Measurements from ENCODE around the gene OR2V1.

DNA sequence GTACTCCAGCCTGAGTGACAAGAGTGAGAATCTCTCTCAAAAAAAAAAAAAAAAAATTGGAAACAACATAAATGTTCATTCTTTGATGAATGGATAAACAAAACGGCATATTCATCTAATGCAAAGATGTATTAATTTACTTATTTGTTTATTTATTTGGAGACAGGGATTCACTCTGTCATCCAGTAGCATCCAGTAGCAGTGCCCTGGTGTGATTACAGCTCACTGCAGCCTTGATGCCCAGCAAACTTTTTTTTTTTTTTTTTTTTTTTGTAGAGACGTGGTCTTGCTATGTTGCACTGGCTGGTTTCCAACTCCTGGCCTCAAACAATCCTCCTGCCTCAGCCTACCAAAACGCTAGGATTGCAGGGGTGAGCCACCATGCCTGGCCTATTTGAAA, 40.8 kb upstream of the OR2V1 start:
- TF ChIP-seq POLR2A (IDR thresholded peaks at IDR 0.05; ENCODE audit: low read depth, low read length) (no peak), SMC3 (IDR thresholded peaks at IDR 0.05; ENCODE audit: low read depth, low read length) (no peak)
- TF ChIP-seq, protein P1, sequence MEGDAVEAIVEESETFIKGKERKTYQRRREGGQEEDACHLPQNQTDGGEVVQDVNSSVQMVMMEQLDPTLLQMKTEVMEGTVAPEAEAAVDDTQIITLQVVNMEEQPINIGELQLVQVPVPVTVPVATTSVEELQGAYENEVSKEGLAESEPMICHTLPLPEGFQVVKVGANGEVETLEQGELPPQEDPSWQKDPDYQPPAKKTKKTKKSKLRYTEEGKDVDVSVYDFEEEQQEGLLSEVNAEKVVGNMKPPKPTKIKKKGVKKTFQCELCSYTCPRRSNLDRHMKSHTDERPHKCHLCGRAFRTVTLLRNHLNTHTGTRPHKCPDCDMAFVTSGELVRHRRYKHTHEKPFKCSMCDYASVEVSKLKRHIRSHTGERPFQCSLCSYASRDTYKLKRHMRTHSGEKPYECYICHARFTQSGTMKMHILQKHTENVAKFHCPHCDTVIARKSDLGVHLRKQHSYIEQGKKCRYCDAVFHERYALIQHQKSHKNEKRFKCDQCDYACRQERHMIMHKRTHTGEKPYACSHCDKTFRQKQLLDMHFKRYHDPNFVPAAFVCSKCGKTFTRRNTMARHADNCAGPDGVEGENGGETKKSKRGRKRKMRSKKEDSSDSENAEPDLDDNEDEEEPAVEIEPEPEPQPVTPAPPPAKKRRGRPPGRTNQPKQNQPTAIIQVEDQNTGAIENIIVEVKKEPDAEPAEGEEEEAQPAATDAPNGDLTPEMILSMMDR (conservative IDR thresholded peaks at IDR 0.05; ENCODE audit: low read depth, low read length) = no peak
